ENCODE data around the gene ERICH2. TPM values are rescaled to one million over a fixed set of nuclear protein-coding genes. Genes with fewer than 3 reads are reported as not detected.

The ERICH2 gene
- total RNA-seq, 1 donor from 2014 or later, result not detected

- no peak for TF ChIP-seq CTCF (conservative IDR thresholded peaks at IDR 0.05)
- H3K36me3 Mint-ChIP-seq (ENCODE audit: low read depth), result no peaks in the 10 kb centered on the region
- no peaks in the 10 kb centered on the region for H3K27me3 Mint-ChIP-seq (ENCODE audit: low read depth)
Measured at GRCh38 chr2:170736628-170737027, 33.5 kb upstream of the ERICH2 start.

GRCh38 chr2:170737406-170737805 is 32.8 kb upstream of the ERICH2 start:
- Mint-ChIP-seq H3K27ac (ENCODE audit: unreplicated experiment) (no peak overlapping the region), H3K36me3 (ENCODE audit: low read depth) (no peaks in the 10 kb centered on the region), H3K27me3 (ENCODE audit: low read depth) (no peaks in the 10 kb centered on the region), H3K9me3 (no peaks in the 10 kb centered on the region), H3K4me1 (no peaks in the 10 kb centered on the region), H3K4me3 (no peak overlapping the region)
- TF ChIP-seq CTCF (conservative IDR thresholded peaks at IDR 0.05), result no peak
- DNase-seq (ENCODE audit: low read depth, low spot score), result no peak

More at GRCh38 chr2:170736628-170737027, 33.5 kb upstream of the ERICH2 start:
- H3K4me1 Mint-ChIP-seq, result no peaks in the 10 kb centered on the region
- no peaks in the 10 kb centered on the region for H3K9me3 Mint-ChIP-seq
- no peak overlapping the region for H3K27ac Mint-ChIP-seq (ENCODE audit: unreplicated experiment)
- H3K4me3 Mint-ChIP-seq, result no peak overlapping the region
- no peak for DNase-seq (ENCODE audit: low read depth, low spot score)

- Mint-ChIP-seq H3K27me3 (ENCODE audit: low read depth) (no peaks in the 10 kb centered on the region), H3K36me3 (ENCODE audit: low read depth) (no peaks in the 10 kb centered on the region), H3K27ac (ENCODE audit: unreplicated experiment) (no peak overlapping the region), H3K4me1 (no peaks in the 10 kb centered on the region), H3K4me3 (no peak overlapping the region), H3K9me3 (no peaks in the 10 kb centered on the region)
- no peak for TF ChIP-seq CTCF (conservative IDR thresholded peaks at IDR 0.05)
- no peak for DNase-seq (ENCODE audit: low read depth, low spot score)
Measured at GRCh38 chr2:170737821-170738220, 32.4 kb upstream of the ERICH2 start.

- no peaks in the 10 kb centered on the region for H3K4me1 Mint-ChIP-seq
- no peaks in the 10 kb centered on the region for H3K9me3 Mint-ChIP-seq
- H3K27ac Mint-ChIP-seq (ENCODE audit: unreplicated experiment), result no peak overlapping the region
- no peak for DNase-seq (ENCODE audit: low read depth, low spot score)
- H3K4me3 Mint-ChIP-seq, result no peak overlapping the region
- no peaks in the 10 kb centered on the region for H3K36me3 Mint-ChIP-seq (ENCODE audit: low read depth)
- no peak for TF ChIP-seq CTCF (conservative IDR thresholded peaks at IDR 0.05)
- H3K27me3 Mint-ChIP-seq (ENCODE audit: low read depth), result no peaks in the 10 kb centered on the region
Measured at GRCh38 chr2:170739048-170739447, 31.1 kb upstream of the ERICH2 start.

GRCh38 chr2:170739507-170740046 is 30.6 kb upstream of the ERICH2 start:
- no peak for DNase-seq (ENCODE audit: low read depth, low spot score)
- Mint-ChIP-seq H3K9me3 (no peaks in the 10 kb centered on the region), H3K27ac (ENCODE audit: unreplicated experiment) (peak overlapping the region; percentile 30), H3K36me3 (ENCODE audit: low read depth) (no peaks in the 10 kb centered on the region), H3K4me1 (no peaks in the 10 kb centered on the region), H3K4me3 (no peak overlapping the region), H3K27me3 (ENCODE audit: low read depth) (no peaks in the 10 kb centered on the region)
- TF ChIP-seq CTCF (conservative IDR thresholded peaks at IDR 0.05), result no peak
